HepG2 (cell line): ENCODE measurements around the gene TNS1.

Experiments used
- DMTF1 ChIP-seq: sonication (generic); formaldehyde crosslinking; IDR thresholded peaks from 2 replicates; pipeline ENCODE4 v1.4.0; 2020; ENCODE audit warnings: mild to moderate bottlenecking, missing genetic modification reagents
- TEF ChIP-seq: sonication (generic); formaldehyde crosslinking; IDR thresholded peaks from 2 replicates; pipeline ENCODE4 v1.5.0; 2020; ENCODE audit warnings: missing genetic modification reagents

GRCh38 chr2:217751952-217752351 lies 250.8 kb downstream of the TNS1 start:
- no peak for TF ChIP-seq DMTF1 (CRISPR knock-in tag)
- TF ChIP-seq TEF (CRISPR knock-in tag): no peak
